Panc1 (cell line): ENCODE data around the gene SETD3. TPM values are rescaled to one million over a fixed set of nuclear protein-coding genes. Genes with fewer than 3 reads are reported as not detected.

Experiments used
- ATAC-seq: fragments of 200-7000 bp; cut with Tn5 transposase; 2 replicates; pipeline ENCODE4 v1.9.1; 2020; ENCODE audit warnings: mild to moderate bottlenecking, moderate library complexity
- BruUV-seq: library from RNA; stranded (reverse); fragments of 400-500 nt; replicated peaks from 2 replicates; lab custom pipeline; 2021; lab: Mats Ljungman, UMichigan
- CTCF ChIA-PET: fragments of 300-600 bp; sonication (Branson Sonifier 250); formaldehyde crosslinking; loops from one replicate; lab custom pipeline; 2022; ENCODE audit warnings: antibody characterized with exemption; lab: Charles Lee
- POLR2A ChIA-PET: fragments of 300-600 bp; sonication (Branson Sonifier 250); formaldehyde crosslinking; loops from one replicate; lab custom pipeline; 2022; ENCODE audit warnings: antibody characterized with exemption; lab: Charles Lee
- DNase-seq: peaks from one replicate; pipeline ENCODE4 v3.0.0-alpha.2; 2010; ENCODE audit warnings: low read depth, low spot score
- H3K27ac ChIP-seq: 2 replicates; pipeline ENCODE4 v1.5.1; 2011; ENCODE audit warnings: mild to moderate bottlenecking, low read length, inconsistent platforms
- H3K27me3 ChIP-seq: fragments of 200-500 bp; sonication (Bioruptor generic); 2 replicates; pipeline ENCODE4 v1.6.0; 2014; ENCODE audit warnings: low read length, inconsistent platforms; ENCODE audit not compliant: control insufficient read depth, insufficient read depth
- H3K36me3 ChIP-seq: fragments of 200-500 bp; sonication (Bioruptor generic); 2 replicates; pipeline ENCODE4 v1.5.1; 2014; ENCODE audit warnings: inconsistent platforms, mild to moderate bottlenecking, low read length, moderate library complexity; ENCODE audit not compliant: control insufficient read depth, insufficient read depth
- H3K4me1 ChIP-seq: 2 replicates; pipeline ENCODE4 v1.5.1; 2011; ENCODE audit warnings: inconsistent platforms, mild to moderate bottlenecking, low read length, moderate library complexity; ENCODE audit not compliant: control insufficient read depth, insufficient read depth
- H3K4me3 ChIP-seq, 2 experiments: 2 replicates each; pipeline ENCODE4 v1.5.1; 2011 to 2012; ENCODE audit warnings: low read depth in 2 of 2, low read length in 2 of 2, mild to moderate bottlenecking in 2 of 2, inconsistent platforms in 1 of 2, moderate library complexity in 1 of 2
- H3K9me3 ChIP-seq: fragments of 200-500 bp; sonication (Bioruptor generic); 2 replicates; pipeline ENCODE4 v1.5.1; 2014; ENCODE audit warnings: low read depth, mild to moderate bottlenecking, inconsistent platforms, low read length, moderate library complexity; ENCODE audit not compliant: control insufficient read depth, insufficient read depth
- POLR2AphosphoS5 ChIP-seq: IDR thresholded peaks from 2 replicates; pipeline ENCODE4 v1.6.1; 2012; ENCODE audit warnings: mild to moderate bottlenecking, low read depth, low read length, moderate library complexity
- SIN3A ChIP-seq: IDR thresholded peaks from 2 replicates; pipeline ENCODE4 v1.6.1; 2012; ENCODE audit warnings: low read depth, mild to moderate bottlenecking, low read length, moderate library complexity, borderline replicate concordance; ENCODE audit not compliant: insufficient read depth
- TCF7L2 ChIP-seq: IDR thresholded peaks from 2 replicates; pipeline ENCODE4 v1.6.1; 2011; ENCODE audit warnings: mild to moderate bottlenecking, low read depth, low read length, inconsistent platforms
- in situ Hi-C: cut with HindIII; loops from 2 replicates; pipeline ENCODE4 v1.10.0; 2016; ENCODE audit warnings: low sequenced_read_pairs, low pct_unique_long_range_greater_than_20kb
- intact Hi-C: fragments of 100-400 bp; cut with micrococcal nuclease; formaldehyde crosslinking; loops from one replicate; pipeline ENCODE4 v1.10.0; 2022; ENCODE audit not compliant: unreplicated experiment
- total RNA-seq: library from RNA; stranded (reverse); gene quantifications from one replicate; pipeline ENCODE4 v1.2.1, GENCODE V29; 2021; ENCODE audit not compliant: unreplicated experiment
- TF ChIP-seq, protein P1 (sequence below): fragments of 450-650 bp; IDR thresholded peaks from 2 replicates; pipeline ENCODE4 v1.5.1; 2017; ENCODE audit warnings: mild to moderate bottlenecking
- TF ChIP-seq, protein P2 (sequence below), 2 experiments: IDR thresholded peaks; 2 replicates each; pipeline ENCODE4 v1.6.1; 2011 to 2012; ENCODE audit warnings: low read depth in 2 of 2, control low read depth in 1 of 2, low read length in 1 of 2, mild to moderate bottlenecking in 1 of 2, moderate library complexity in 1 of 2; ENCODE audit not compliant: insufficient read depth in 1 of 2

SETD3 gene
- total RNA-seq, 1 experiment from 2014 or later = 51.1 TPM

DNA sequence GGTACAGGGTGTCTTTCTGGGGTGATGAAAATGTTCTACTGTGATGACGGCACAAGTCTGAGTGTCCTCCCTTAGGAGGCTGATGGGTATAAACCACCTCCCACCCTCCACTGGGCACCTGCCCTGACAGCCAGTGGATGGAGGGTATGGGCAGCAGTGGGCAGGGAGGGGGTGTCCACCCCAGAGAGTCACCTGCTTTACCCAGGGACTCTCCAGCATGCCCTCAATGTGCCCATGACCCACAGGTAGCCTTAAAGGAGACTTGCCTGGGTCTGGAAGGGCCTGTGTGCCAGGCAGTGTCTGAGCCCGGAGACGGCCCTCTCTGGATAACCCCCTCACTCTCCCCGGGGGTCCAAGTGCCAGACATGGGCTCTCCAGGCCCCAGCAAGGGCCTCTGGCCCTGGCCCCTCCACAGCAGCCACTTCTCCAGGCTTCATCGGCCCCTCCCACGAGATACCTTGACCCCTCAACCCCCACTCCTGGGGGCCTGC is 39.3 kb upstream of the SETD3 start:
- TF ChIP-seq SIN3A = no peak
- TF ChIP-seq POLR2AphosphoS5 = no peak
- TF ChIP-seq, protein P1, sequence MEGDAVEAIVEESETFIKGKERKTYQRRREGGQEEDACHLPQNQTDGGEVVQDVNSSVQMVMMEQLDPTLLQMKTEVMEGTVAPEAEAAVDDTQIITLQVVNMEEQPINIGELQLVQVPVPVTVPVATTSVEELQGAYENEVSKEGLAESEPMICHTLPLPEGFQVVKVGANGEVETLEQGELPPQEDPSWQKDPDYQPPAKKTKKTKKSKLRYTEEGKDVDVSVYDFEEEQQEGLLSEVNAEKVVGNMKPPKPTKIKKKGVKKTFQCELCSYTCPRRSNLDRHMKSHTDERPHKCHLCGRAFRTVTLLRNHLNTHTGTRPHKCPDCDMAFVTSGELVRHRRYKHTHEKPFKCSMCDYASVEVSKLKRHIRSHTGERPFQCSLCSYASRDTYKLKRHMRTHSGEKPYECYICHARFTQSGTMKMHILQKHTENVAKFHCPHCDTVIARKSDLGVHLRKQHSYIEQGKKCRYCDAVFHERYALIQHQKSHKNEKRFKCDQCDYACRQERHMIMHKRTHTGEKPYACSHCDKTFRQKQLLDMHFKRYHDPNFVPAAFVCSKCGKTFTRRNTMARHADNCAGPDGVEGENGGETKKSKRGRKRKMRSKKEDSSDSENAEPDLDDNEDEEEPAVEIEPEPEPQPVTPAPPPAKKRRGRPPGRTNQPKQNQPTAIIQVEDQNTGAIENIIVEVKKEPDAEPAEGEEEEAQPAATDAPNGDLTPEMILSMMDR = no peak
- TF ChIP-seq TCF7L2 = no peak
- TF ChIP-seq, protein P2, sequence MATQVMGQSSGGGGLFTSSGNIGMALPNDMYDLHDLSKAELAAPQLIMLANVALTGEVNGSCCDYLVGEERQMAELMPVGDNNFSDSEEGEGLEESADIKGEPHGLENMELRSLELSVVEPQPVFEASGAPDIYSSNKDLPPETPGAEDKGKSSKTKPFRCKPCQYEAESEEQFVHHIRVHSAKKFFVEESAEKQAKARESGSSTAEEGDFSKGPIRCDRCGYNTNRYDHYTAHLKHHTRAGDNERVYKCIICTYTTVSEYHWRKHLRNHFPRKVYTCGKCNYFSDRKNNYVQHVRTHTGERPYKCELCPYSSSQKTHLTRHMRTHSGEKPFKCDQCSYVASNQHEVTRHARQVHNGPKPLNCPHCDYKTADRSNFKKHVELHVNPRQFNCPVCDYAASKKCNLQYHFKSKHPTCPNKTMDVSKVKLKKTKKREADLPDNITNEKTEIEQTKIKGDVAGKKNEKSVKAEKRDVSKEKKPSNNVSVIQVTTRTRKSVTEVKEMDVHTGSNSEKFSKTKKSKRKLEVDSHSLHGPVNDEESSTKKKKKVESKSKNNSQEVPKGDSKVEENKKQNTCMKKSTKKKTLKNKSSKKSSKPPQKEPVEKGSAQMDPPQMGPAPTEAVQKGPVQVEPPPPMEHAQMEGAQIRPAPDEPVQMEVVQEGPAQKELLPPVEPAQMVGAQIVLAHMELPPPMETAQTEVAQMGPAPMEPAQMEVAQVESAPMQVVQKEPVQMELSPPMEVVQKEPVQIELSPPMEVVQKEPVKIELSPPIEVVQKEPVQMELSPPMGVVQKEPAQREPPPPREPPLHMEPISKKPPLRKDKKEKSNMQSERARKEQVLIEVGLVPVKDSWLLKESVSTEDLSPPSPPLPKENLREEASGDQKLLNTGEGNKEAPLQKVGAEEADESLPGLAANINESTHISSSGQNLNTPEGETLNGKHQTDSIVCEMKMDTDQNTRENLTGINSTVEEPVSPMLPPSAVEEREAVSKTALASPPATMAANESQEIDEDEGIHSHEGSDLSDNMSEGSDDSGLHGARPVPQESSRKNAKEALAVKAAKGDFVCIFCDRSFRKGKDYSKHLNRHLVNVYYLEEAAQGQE (IDR thresholded peaks at IDR 0.05; ENCODE audit: insufficient read depth in 1 of 2, low read depth in 2 of 2, low read length in 1 of 2) = no peak
- Histone ChIP-seq H3K9me3 (no peaks in the 10 kb centered on the region), H3K27ac (no peak overlapping the region), H3K27me3 (no peaks in the 10 kb centered on the region), H3K4me1 (peaks cover 58% of the 10 kb centered on the region), H3K36me3 (no peaks in the 10 kb centered on the region), H3K4me3 (no peak overlapping the region)
- ChIA-PET CTCF (interaction anchor here (0.9 kb wide), 1 partner anchor 109 kb away, joined by 3 read pairs; no protein-coding TSS in a partner anchor), POLR2A (no interaction called here)
- in situ Hi-C loops (no loop called here), intact Hi-C loops (loop anchor here (2.0 kb wide), 1 partner anchor 109 kb away; no protein-coding TSS in a partner anchor)
- TSS peak; percentile 40 for BruUV-seq
- ATAC-seq (no peak), DNase-seq (no peak)

DNA sequence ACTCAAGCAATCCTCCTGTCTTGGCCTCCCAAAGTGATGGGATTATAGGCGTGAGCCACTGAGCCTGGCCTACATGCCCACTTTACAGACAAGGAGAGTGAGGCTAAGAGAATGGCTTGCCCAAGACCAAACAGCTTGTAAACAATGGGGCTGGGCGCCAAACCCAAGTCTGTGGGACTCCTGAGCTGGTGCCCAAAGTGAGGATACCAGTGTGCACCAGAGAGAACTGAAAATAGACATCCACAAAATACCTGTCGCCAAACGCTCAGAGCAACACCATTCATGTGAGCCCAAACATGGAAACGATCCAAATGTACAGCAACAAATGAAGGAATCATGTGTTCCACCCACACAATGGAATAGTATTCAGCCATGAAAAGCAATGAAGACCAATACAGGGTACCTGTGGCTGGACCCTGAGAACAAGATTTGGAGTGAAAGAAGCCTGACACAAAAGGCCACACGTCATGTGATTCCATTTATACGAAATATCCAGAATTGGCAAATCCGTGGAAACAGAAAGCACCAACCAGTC is 38.8 kb upstream of the SETD3 start:
- in situ Hi-C loops = no loop called here
- Histone ChIP-seq H3K4me3 (no peak overlapping the region), H3K27me3 (no peaks in the 10 kb centered on the region), H3K9me3 (no peaks in the 10 kb centered on the region), H3K27ac (no peak overlapping the region), H3K4me1 (peaks cover 52% of the 10 kb centered on the region), H3K36me3 (no peaks in the 10 kb centered on the region)
- POLR2A ChIA-PET = no interaction called here
- intact Hi-C loops = loop anchor here (2.0 kb wide), 1 partner anchor 109 kb away; no protein-coding TSS in a partner anchor
- no peak for DNase-seq
- TF ChIP-seq TCF7L2 (no peak), POLR2AphosphoS5 (no peak), SIN3A (no peak)
- TF ChIP-seq, protein P2 (IDR thresholded peaks at IDR 0.05; ENCODE audit: insufficient read depth in 1 of 2, low read depth in 2 of 2, low read length in 1 of 2) = no peak
- TF ChIP-seq, protein P1 = no peak
- CTCF ChIA-PET = interaction anchor here (0.6 to 0.9 kb wide), 2 partner anchors 86 to 109 kb away, joined by 3 read pairs; no protein-coding TSS in a partner anchor
- BruUV-seq = no TSS peak
- no peak for ATAC-seq
